Activated naive CD4-positive, alpha-beta T cell treated with anti-CD3 and anti-CD28 coated beads, Interleukin-2, amount 50 U/mL, for 16 hours (primary cell): Measurements from ENCODE around the gene KRTAP10-7.
"Not testable (repeated sequence)": the region's sequence is repeated elsewhere in the genome, so short reads cannot be mapped to it uniquely, and the experiment has no call there.

Source experiments
- DNase-seq: peaks from one replicate; pipeline ENCODE4 v3.0.0-alpha.2; 2020

KRTAP10-7 gene

GRCh38 chr21:44612669-44613229, 12.4 kb downstream of the KRTAP10-7 start:
- DNase-seq: no peak

GRCh38 chr21:44613386-44614155, 13.2 kb downstream of the KRTAP10-7 start:
- no peak for DNase-seq

- DNase-seq: no peak
These were observed 13.8 kb downstream of the KRTAP10-7 start for GRCh38 chr21:44614161-44614631.

GRCh38 chr21:44614961-44615391, 14.6 kb downstream of the KRTAP10-7 start:
- DNase-seq: no peak

GRCh38 chr21:44615466-44615865, 15.1 kb downstream of the KRTAP10-7 start:
- no peak for DNase-seq

- DNase-seq: no peak
These were observed 15.7 kb downstream of the KRTAP10-7 start for GRCh38 chr21:44615911-44616590.

- DNase-seq: no peak
These were observed 16.2 kb downstream of the KRTAP10-7 start for GRCh38 chr21:44616591-44616926.

- DNase-seq: no peak
These were observed 16.7 kb downstream of the KRTAP10-7 start for GRCh38 chr21:44617071-44617501.

- DNase-seq: no peak
These were observed 18.1 kb downstream of the KRTAP10-7 start for GRCh38 chr21:44618504-44618903.

- peak; percentile 59 for DNase-seq
These were observed 18.5 kb downstream of the KRTAP10-7 start for GRCh38 chr21:44618909-44619308.

GRCh38 chr21:44619886-44620285, 19.5 kb downstream of the KRTAP10-7 start:
- DNase-seq: no peak

GRCh38 chr21:44623575-44623974, 23.2 kb downstream of the KRTAP10-7 start:
- no peak for DNase-seq

- DNase-seq: no peak
These were observed 25.4 kb downstream of the KRTAP10-7 start for GRCh38 chr21:44625756-44626155.

- no peak for DNase-seq
These were observed 25.9 kb downstream of the KRTAP10-7 start for GRCh38 chr21:44626262-44626661.

- no peak for DNase-seq
These were observed 26.3 kb downstream of the KRTAP10-7 start, which contains the start of gene KRTAP10-9 for GRCh38 chr21:44626673-44627143. Gene KRTAP10-9, plus strand, starts transcription at chr21:44627093. Its CDS starts 79 bp downstream, at chr21:44627172.

- not testable (repeated sequence) for DNase-seq
These were observed 26.9 kb downstream of the KRTAP10-7 start for GRCh38 chr21:44627181-44627822.

GRCh38 chr21:44627831-44628233, 27.4 kb downstream of the KRTAP10-7 start:
- DNase-seq: not testable (repeated sequence)

GRCh38 chr21:44628707-44629391, 28.5 kb downstream of the KRTAP10-7 start:
- no peak for DNase-seq

GRCh38 chr21:44630440-44630839, 30.0 kb downstream of the KRTAP10-7 start:
- DNase-seq: no peak

- no peak for DNase-seq
These were observed 31.7 kb downstream of the KRTAP10-7 start for GRCh38 chr21:44632067-44632466.

GRCh38 chr21:44636209-44637017, 36.0 kb downstream of the KRTAP10-7 start:
- DNase-seq: no peak
